Activated effector memory CD4-positive, alpha-beta T cell treated with anti-CD3 and anti-CD28 coated beads, Interleukin-2, amount 50 U/mL, for 16 hours (primary cell): ENCODE data around the gene LPA.

Experiments used
- DNase-seq: peaks from one replicate; pipeline ENCODE4 v3.0.0-alpha.2; 2020

LPA gene

GRCh38 chr6:160513836-160514235 lies 150.2 kb downstream of the LPA start:
- DNase-seq: no peak

- no peak for DNase-seq
Measured at GRCh38 chr6:160510976-160511617, 153.0 kb downstream of the LPA start.

- no peak for DNase-seq
Measured at GRCh38 chr6:160510199-160510598, 153.9 kb downstream of the LPA start.

GRCh38 chr6:160509610-160510009 lies 154.5 kb downstream of the LPA start:
- no peak for DNase-seq

GRCh38 chr6:160508599-160508998 lies 155.5 kb downstream of the LPA start:
- DNase-seq: no peak

- DNase-seq: no peak
Measured at GRCh38 chr6:160507420-160507819, 156.7 kb downstream of the LPA start.

GRCh38 chr6:160505970-160506369 lies 158.1 kb downstream of the LPA start:
- no peak for DNase-seq

GRCh38 chr6:160500639-160501038 lies 163.4 kb downstream of the LPA start:
- no peak for DNase-seq

GRCh38 chr6:160494576-160494975 lies 169.5 kb downstream of the LPA start:
- no peak for DNase-seq

GRCh38 chr6:160489091-160489490 lies 175.0 kb downstream of the LPA start:
- DNase-seq: no peak

GRCh38 chr6:160487116-160487515 lies 177.0 kb downstream of the LPA start:
- DNase-seq: no peak
